Ectodermal cell (in vitro differentiated cells): Measurements from ENCODE around the gene PDCD7.
"Not testable (repeated sequence)": the region's sequence is repeated elsewhere in the genome, so short reads cannot be mapped to it uniquely, and the experiment has no call there.

ENCODE experiments used
- H3K27ac ChIP-seq: 2 replicates; pipeline ENCODE4 v1.7.0; 2013; ENCODE audit warnings: mild to moderate bottlenecking, low read depth, low read length; ENCODE audit not compliant: insufficient read depth, poor library complexity, severe bottlenecking
- H3K27me3 ChIP-seq: 2 replicates; pipeline ENCODE4 v1.7.0; 2013; ENCODE audit warnings: mild to moderate bottlenecking, low read length; ENCODE audit not compliant: insufficient read depth, control insufficient read depth, poor library complexity, severe bottlenecking
- H3K36me3 ChIP-seq: one replicate; pipeline ENCODE4 v1.7.0; 2013; ENCODE audit warnings: low read length; ENCODE audit not compliant: control insufficient read depth, insufficient read depth
- H3K4me1 ChIP-seq: one replicate; pipeline ENCODE4 v1.7.0; 2013; ENCODE audit warnings: low read length; ENCODE audit not compliant: control insufficient read depth, insufficient read depth
- H3K4me3 ChIP-seq: 2 replicates; pipeline ENCODE4 v1.7.0; 2013; ENCODE audit warnings: low read depth, low read length, control low read depth; ENCODE audit not compliant: insufficient read depth
- H3K9me3 ChIP-seq: 2 replicates; pipeline ENCODE4 v1.7.0; 2013; ENCODE audit warnings: mild to moderate bottlenecking, low read length, moderate library complexity; ENCODE audit not compliant: control insufficient read depth
- WGBS, 2 experiments: methylation state at CpG; one replicate each; pipeline ENCODE4 v1.1.7; 2013; ENCODE audit warnings: missing lambda C conversion rate in 2 of 2; 5-methylcytosine and 5-hydroxymethylcytosine counted together

Gene PDCD7

GRCh38 chr15:65075607-65076395, 57.8 kb downstream of the PDCD7 start:
- H3K27me3 ChIP-seq = peaks cover 26% of the 10 kb centered on the region
- 92 to 94% methylated on average over 12 of the region's 12 CpGs for WGBS, 2 experiments

GRCh38 chr15:65074946-65075345, 58.7 kb downstream of the PDCD7 start:
- not testable (repeated sequence) for H3K36me3 ChIP-seq, H3K4me1 ChIP-seq, H3K4me3 ChIP-seq, H3K9me3 ChIP-seq, H3K27ac ChIP-seq
- WGBS, 2 experiments = 95 to 97% methylated on average over 21 to 22 of the region's 22 CpGs
- H3K27me3 ChIP-seq = peaks cover 25% of the 10 kb centered on the region

More at GRCh38 chr15:65075607-65076395, 57.8 kb downstream of the PDCD7 start:
- not testable (repeated sequence) for H3K4me3 ChIP-seq, H3K36me3 ChIP-seq, H3K9me3 ChIP-seq, H3K27ac ChIP-seq, H3K4me1 ChIP-seq

- Histone ChIP-seq H3K4me3 (no peak overlapping the region), H3K4me1 (peaks cover 10% of the 10 kb centered on the region), H3K9me3 (no peaks in the 10 kb centered on the region), H3K27me3 (peaks cover 11% of the 10 kb centered on the region), H3K27ac (no peak overlapping the region), H3K36me3 (no peaks in the 10 kb centered on the region)
- WGBS, 2 experiments = 93 to 96% methylated on average over 3 of the region's 3 CpGs
Measured at GRCh38 chr15:65072617-65073016, 61.0 kb downstream of the PDCD7 start.

- H3K27ac ChIP-seq = no peak overlapping the region
- H3K4me3 ChIP-seq = no peak overlapping the region
- peaks cover 11% of the 10 kb centered on the region for H3K27me3 ChIP-seq
- no peaks in the 10 kb centered on the region for H3K36me3 ChIP-seq
- 91 to 95% methylated on average over 1 of the region's 1 CpG for WGBS, 2 experiments
- H3K4me1 ChIP-seq = peaks cover 16% of the 10 kb centered on the region
- H3K9me3 ChIP-seq = no peaks in the 10 kb centered on the region
Measured at GRCh38 chr15:65072027-65072426, 61.6 kb downstream of the PDCD7 start.

GRCh38 chr15:65071381-65071811, 62.2 kb downstream of the PDCD7 start:
- Histone ChIP-seq H3K4me3 (no peak overlapping the region), H3K27ac (no peak overlapping the region), H3K36me3 (no peaks in the 10 kb centered on the region), H3K9me3 (no peaks in the 10 kb centered on the region), H3K27me3 (peaks cover 11% of the 10 kb centered on the region), H3K4me1 (peaks cover 17% of the 10 kb centered on the region)
- 64 to 74% methylated on average over 5 of the region's 5 CpGs for WGBS, 2 experiments

GRCh38 chr15:65069779-65070546, 63.6 kb downstream of the PDCD7 start:
- H3K27me3 ChIP-seq = peaks cover 11% of the 10 kb centered on the region
- no peaks in the 10 kb centered on the region for H3K36me3 ChIP-seq
- no peak overlapping the region for H3K27ac ChIP-seq
- H3K4me3 ChIP-seq = no peak overlapping the region
- peaks cover 27% of the 10 kb centered on the region for H3K4me1 ChIP-seq
- WGBS, 2 experiments = 92% methylated on average over 5 of the region's 5 CpGs
- H3K9me3 ChIP-seq = no peaks in the 10 kb centered on the region

GRCh38 chr15:65069179-65069578, 64.4 kb downstream of the PDCD7 start:
- 89 to 95% methylated on average over 1 of the region's 1 CpG for WGBS, 2 experiments
- Histone ChIP-seq H3K36me3 (no peaks in the 10 kb centered on the region), H3K27me3 (peaks cover 11% of the 10 kb centered on the region), H3K27ac (no peak overlapping the region), H3K9me3 (no peaks in the 10 kb centered on the region), H3K4me1 (peaks cover 28% of the 10 kb centered on the region), H3K4me3 (no peak overlapping the region)

GRCh38 chr15:65068403-65068788, 65.2 kb downstream of the PDCD7 start:
- H3K27ac ChIP-seq = no peak overlapping the region
- H3K36me3 ChIP-seq = no peaks in the 10 kb centered on the region

GRCh38 chr15:65067645-65068402, 65.8 kb downstream of the PDCD7 start, which contains the start of gene RASL12:
Gene RASL12, minus strand, starts transcription at chr15:65067991. Its CDS starts 156 bp downstream, at chr15:65067835.
- Histone ChIP-seq H3K4me3 (peak within 1 kb of the TSS; percentile 47), H3K9me3 (no peaks in the 10 kb centered on the region), H3K27me3 (peaks cover 11% of the 10 kb centered on the region), H3K36me3 (no peaks in the 10 kb centered on the region), H3K27ac (peak within 1 kb of the TSS; percentile 39), H3K4me1 (peaks cover 28% of the 10 kb centered on the region)
- 1% methylated on average over 66 of the region's 66 CpGs for WGBS, 2 experiments

More at GRCh38 chr15:65068403-65068788, 65.2 kb downstream of the PDCD7 start:
- Histone ChIP-seq H3K9me3 (no peaks in the 10 kb centered on the region), H3K27me3 (peaks cover 11% of the 10 kb centered on the region), H3K4me3 (no peak overlapping the region), H3K4me1 (peaks cover 28% of the 10 kb centered on the region)
- 70 to 73% methylated on average over 3 of the region's 3 CpGs for WGBS, 2 experiments
